ENCODE results near the gene LRRTM3. TPM values are rescaled to one million over a fixed set of nuclear protein-coding genes. Genes with fewer than 3 reads are reported as not detected.

The LRRTM3 gene
- polyA plus RNA-seq, 1 experiment = not detected

GRCh38 chr10:66926841-66927240 is 1.0 kb downstream of the LRRTM3 start:
- peaks cover 18% of the 10 kb centered on the region for H3K27me3 ChIP-seq (ENCODE audit: control insufficient read depth, insufficient read depth, low read length)
- TF ChIP-seq CTCF (IDR thresholded peaks at IDR 0.05; ENCODE audit: low read depth, low read length) = no peak
- POLR2A ChIA-PET = no interaction called here
- H3K27ac ChIP-seq (ENCODE audit: low read depth, low read length) = no peak overlapping the region
- no peaks in the 10 kb centered on the region for H3K9me3 ChIP-seq (ENCODE audit: control insufficient read depth, insufficient read depth, low read length)
- CTCF ChIA-PET = interaction anchor here (0.6 to 1.9 kb wide), 3 partner anchors 12 to 341 kb away, joined by 3 to 7 read pairs (median 4); no protein-coding TSS in a partner anchor
- no peak overlapping the region for H3K4me3 ChIP-seq (ENCODE audit: low read depth, low read length)
- no peak for DNase-seq (ENCODE audit: low read depth, low spot score)

GRCh38 chr10:66927251-66927935 is 1.6 kb downstream of the LRRTM3 start:
- ChIA-PET CTCF (interaction anchor here (0.6 to 1.9 kb wide), 4 partner anchors 11 to 1036 kb away, joined by 3 to 7 read pairs (median 3); no protein-coding TSS in a partner anchor), POLR2A (no interaction called here)
- Histone ChIP-seq H3K27me3 (ENCODE audit: control insufficient read depth, insufficient read depth, low read length) (peaks cover 18% of the 10 kb centered on the region), H3K4me3 (ENCODE audit: low read depth, low read length) (no peak overlapping the region), H3K9me3 (ENCODE audit: control insufficient read depth, insufficient read depth, low read length) (no peaks in the 10 kb centered on the region), H3K27ac (ENCODE audit: low read depth, low read length) (no peak overlapping the region)
- no peak for DNase-seq (ENCODE audit: low read depth, low spot score)
- TF ChIP-seq CTCF (IDR thresholded peaks at IDR 0.05; ENCODE audit: low read depth, low read length) = no peak

GRCh38 chr10:66927971-66928770 is 2.3 kb downstream of the LRRTM3 start:
- ChIA-PET CTCF (interaction anchor here (0.6 to 1.9 kb wide), 7 partner anchors 14 to 1037 kb away, joined by 3 to 7 read pairs (median 3); no protein-coding TSS in a partner anchor), POLR2A (no interaction called here)
- H3K27ac ChIP-seq (ENCODE audit: low read depth, low read length) = no peak overlapping the region
- no peaks in the 10 kb centered on the region for H3K9me3 ChIP-seq (ENCODE audit: control insufficient read depth, insufficient read depth, low read length)
- H3K4me3 ChIP-seq (ENCODE audit: low read depth, low read length) = no peak overlapping the region
- DNase-seq (ENCODE audit: low read depth, low spot score) = no peak
- TF ChIP-seq CTCF (IDR thresholded peaks at IDR 0.05; ENCODE audit: low read depth, low read length) = no peak
- H3K27me3 ChIP-seq (ENCODE audit: control insufficient read depth, insufficient read depth, low read length) = peaks cover 18% of the 10 kb centered on the region

GRCh38 chr10:66928776-66929175 is 2.9 kb downstream of the LRRTM3 start:
- H3K27me3 ChIP-seq (ENCODE audit: control insufficient read depth, insufficient read depth, low read length) = peaks cover 18% of the 10 kb centered on the region
- DNase-seq (ENCODE audit: low read depth, low spot score) = no peak
- no peak overlapping the region for H3K27ac ChIP-seq (ENCODE audit: low read depth, low read length)
- H3K4me3 ChIP-seq (ENCODE audit: low read depth, low read length) = no peak overlapping the region
- H3K9me3 ChIP-seq (ENCODE audit: control insufficient read depth, insufficient read depth, low read length) = no peaks in the 10 kb centered on the region
- CTCF ChIA-PET = interaction anchor here (0.7 to 1.3 kb wide), 5 partner anchors 14 to 590 kb away, joined by 3 to 5 read pairs (median 3); no protein-coding TSS in a partner anchor
- POLR2A ChIA-PET = no interaction called here
- no peak for TF ChIP-seq CTCF (IDR thresholded peaks at IDR 0.05; ENCODE audit: low read depth, low read length)

- no peak for DNase-seq (ENCODE audit: low read depth, low spot score)
- CTCF ChIA-PET = interaction anchor here (0.6 to 1.3 kb wide), 3 partner anchors 131 to 589 kb away, joined by 3 to 5 read pairs (median 3); no protein-coding TSS in a partner anchor
These were observed 3.5 kb downstream of the LRRTM3 start for GRCh38 chr10:66929375-66929774.

More at GRCh38 chr10:66929375-66929774, 3.5 kb downstream of the LRRTM3 start:
- peaks cover 18% of the 10 kb centered on the region for H3K27me3 ChIP-seq (ENCODE audit: control insufficient read depth, insufficient read depth, low read length)
- H3K27ac ChIP-seq (ENCODE audit: low read depth, low read length) = no peak overlapping the region
- TF ChIP-seq CTCF (IDR thresholded peaks at IDR 0.05; ENCODE audit: low read depth, low read length) = no peak
- no peaks in the 10 kb centered on the region for H3K9me3 ChIP-seq (ENCODE audit: control insufficient read depth, insufficient read depth, low read length)
- POLR2A ChIA-PET = no interaction called here
- H3K4me3 ChIP-seq (ENCODE audit: low read depth, low read length) = no peak overlapping the region
